ENCODE results near the gene FCF1.

- TF ChIP-seq CTCF (IDR thresholded peaks at IDR 0.05) (no peak), ZFX (IDR thresholded peaks at IDR 0.05; ENCODE audit: borderline replicate concordance) (no peak)
Observed at GRCh38 chr14:74771399-74771798, 58.5 kb downstream of the FCF1 start.

Data from 22Rv1 (cell line).